GM21360 (cell line): ENCODE data around the gene PLIN5.
"Not testable (repeated sequence)": the region's sequence is repeated elsewhere in the genome, so short reads cannot be mapped to it uniquely, and the experiment has no call there.

Source experiments
- ATAC-seq: cut with Tn5 transposase; IDR thresholded peaks from one replicate; pipeline ENCODE4 v1.9.1; 2021; ENCODE audit warnings: mild to moderate bottlenecking, moderate library complexity; ENCODE audit not compliant: unreplicated experiment

PLIN5 gene

GRCh38 chr19:4543842-4544647, 9.0 kb upstream of the PLIN5 start:
- ATAC-seq = no peak

GRCh38 chr19:4542896-4543841, 8.1 kb upstream of the PLIN5 start:
- ATAC-seq = no peak

- not testable (repeated sequence) for ATAC-seq
These were observed 6.8 kb upstream of the PLIN5 start for GRCh38 chr19:4541806-4542145.

GRCh38 chr19:4541114-4541805, 6.2 kb upstream of the PLIN5 start:
- no peak for ATAC-seq

GRCh38 chr19:4539693-4540581, 4.9 kb upstream of the PLIN5 start, which contains the start of gene LRG1:
Gene LRG1, minus strand, starts transcription at chr19:4540036. Its CDS starts 23 bp downstream, at chr19:4540013.
- no peak for ATAC-seq

- ATAC-seq = no peak
These were observed 4.2 kb upstream of the PLIN5 start for GRCh38 chr19:4539169-4539692.

- ATAC-seq = no peak
These were observed 3.6 kb upstream of the PLIN5 start for GRCh38 chr19:4538601-4538954.

GRCh38 chr19:4537953-4538600, 3.1 kb upstream of the PLIN5 start:
- ATAC-seq = no peak

GRCh38 chr19:4536798-4537197, 1.8 kb upstream of the PLIN5 start:
- no peak for ATAC-seq

- no peak for ATAC-seq
These were observed 1.1 kb downstream of the PLIN5 start for GRCh38 chr19:4533835-4534424.

- no peak for ATAC-seq
These were observed 1.7 kb downstream of the PLIN5 start for GRCh38 chr19:4533334-4533733.

GRCh38 chr19:4531562-4532165, 3.4 kb downstream of the PLIN5 start:
- ATAC-seq = no peak

- ATAC-seq = no peak
These were observed 5.0 kb downstream of the PLIN5 start for GRCh38 chr19:4529924-4530522.

GRCh38 chr19:4528843-4529242, 6.2 kb downstream of the PLIN5 start:
- no peak for ATAC-seq

GRCh38 chr19:4527377-4527776, 7.6 kb downstream of the PLIN5 start:
- not testable (repeated sequence) for ATAC-seq

- ATAC-seq = no peak
These were observed 9.4 kb downstream of the PLIN5 start for GRCh38 chr19:4525563-4526002.

- no peak for ATAC-seq
These were observed 10.0 kb downstream of the PLIN5 start for GRCh38 chr19:4524808-4525562.
